Measurements from ENCODE around the gene SAMD13.

SAMD13 gene

DNA sequence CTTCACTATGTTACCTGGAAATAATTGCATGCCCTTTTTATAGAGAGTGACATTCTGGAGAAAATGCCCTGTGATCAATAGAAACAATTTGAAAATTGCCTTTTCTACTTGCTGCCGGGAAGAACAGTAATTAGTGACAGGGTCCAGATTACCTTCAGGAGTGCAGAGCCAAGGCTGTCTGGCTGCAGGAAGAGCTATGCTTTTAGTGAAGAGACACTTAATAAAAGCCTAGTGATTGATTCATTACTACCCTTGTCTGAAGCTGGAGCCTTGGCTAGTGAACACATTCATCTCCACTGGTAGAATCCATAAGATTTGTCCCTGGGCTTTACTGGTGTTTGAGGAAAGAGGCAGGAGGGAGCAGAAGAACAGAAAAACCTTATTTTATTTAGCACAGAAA, 83.8 kb downstream of the SAMD13 start:
- H3K4me3 ChIP-seq: no peak overlapping the region
- H3K9me3 ChIP-seq (ENCODE audit: low read depth, low read length): no peaks in the 10 kb centered on the region
- no peak for DNase-seq (ENCODE audit: low read depth, low spot score)
- no peak overlapping the region for H3K9ac ChIP-seq (ENCODE audit: insufficient read length)
- TF ChIP-seq FOXP2 (optimal IDR thresholded peaks at IDR 0.05; ENCODE audit: control extremely low read depth, extremely low read length, insufficient read depth): no peak
- TF ChIP-seq EZH2 (IDR thresholded peaks at IDR 0.05): no peak
- no peak for TF ChIP-seq POLR2AphosphoS5 (IDR thresholded peaks at IDR 0.05; ENCODE audit: borderline replicate concordance, low read depth, low read length)
- no peak overlapping the region for H3K27ac ChIP-seq
- H3K36me3 ChIP-seq (ENCODE audit: insufficient read depth, low read length): no peaks in the 10 kb centered on the region

DNA sequence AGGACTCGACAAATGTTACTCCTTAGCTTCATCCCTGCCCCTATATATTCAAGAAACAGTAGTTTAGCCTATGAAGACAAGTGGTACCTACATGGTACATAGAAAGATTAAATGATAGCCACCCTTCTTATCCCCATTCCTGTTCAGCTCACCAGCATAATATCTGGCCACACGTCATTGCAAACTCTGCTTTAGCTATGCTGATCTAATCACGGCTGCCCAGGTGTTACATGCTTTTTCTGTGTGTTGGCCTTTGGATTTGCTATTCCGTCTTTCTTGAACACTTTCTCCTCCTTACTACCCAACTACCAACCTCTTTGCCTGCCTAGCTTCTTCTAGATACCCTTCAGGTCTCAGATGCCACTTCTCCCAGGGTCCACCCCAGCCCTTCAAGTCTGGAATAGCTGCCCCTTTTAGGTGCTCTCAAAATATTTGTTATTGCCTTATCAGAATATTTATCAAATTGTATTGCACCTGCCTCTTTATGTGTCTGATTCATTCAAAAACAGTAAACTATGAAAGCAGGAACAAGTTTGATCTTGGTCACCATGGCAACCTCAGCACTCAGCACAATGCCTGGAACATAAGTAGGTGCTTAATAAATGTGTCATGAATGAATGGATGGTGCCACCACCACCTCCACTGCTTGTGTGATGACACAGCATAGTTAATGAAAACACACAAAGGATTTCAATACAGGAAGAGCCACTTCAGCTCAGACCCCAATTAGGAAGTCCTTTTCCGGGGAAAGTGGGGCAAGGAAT, 85.4 kb downstream of the SAMD13 start:
- Histone ChIP-seq H3K9me3 (ENCODE audit: low read depth, low read length) (no peaks in the 10 kb centered on the region), H3K4me3 (no peak overlapping the region), H3K27ac (no peak overlapping the region), H3K36me3 (ENCODE audit: insufficient read depth, low read length) (no peaks in the 10 kb centered on the region), H3K9ac (ENCODE audit: insufficient read length) (no peak overlapping the region)
- TF ChIP-seq FOXP2 (optimal IDR thresholded peaks at IDR 0.05; ENCODE audit: control extremely low read depth, extremely low read length, insufficient read depth) (no peak), POLR2AphosphoS5 (IDR thresholded peaks at IDR 0.05; ENCODE audit: borderline replicate concordance, low read depth, low read length) (no peak), EZH2 (IDR thresholded peaks at IDR 0.05) (no peak)
- no peak for DNase-seq (ENCODE audit: low read depth, low spot score)

DNA sequence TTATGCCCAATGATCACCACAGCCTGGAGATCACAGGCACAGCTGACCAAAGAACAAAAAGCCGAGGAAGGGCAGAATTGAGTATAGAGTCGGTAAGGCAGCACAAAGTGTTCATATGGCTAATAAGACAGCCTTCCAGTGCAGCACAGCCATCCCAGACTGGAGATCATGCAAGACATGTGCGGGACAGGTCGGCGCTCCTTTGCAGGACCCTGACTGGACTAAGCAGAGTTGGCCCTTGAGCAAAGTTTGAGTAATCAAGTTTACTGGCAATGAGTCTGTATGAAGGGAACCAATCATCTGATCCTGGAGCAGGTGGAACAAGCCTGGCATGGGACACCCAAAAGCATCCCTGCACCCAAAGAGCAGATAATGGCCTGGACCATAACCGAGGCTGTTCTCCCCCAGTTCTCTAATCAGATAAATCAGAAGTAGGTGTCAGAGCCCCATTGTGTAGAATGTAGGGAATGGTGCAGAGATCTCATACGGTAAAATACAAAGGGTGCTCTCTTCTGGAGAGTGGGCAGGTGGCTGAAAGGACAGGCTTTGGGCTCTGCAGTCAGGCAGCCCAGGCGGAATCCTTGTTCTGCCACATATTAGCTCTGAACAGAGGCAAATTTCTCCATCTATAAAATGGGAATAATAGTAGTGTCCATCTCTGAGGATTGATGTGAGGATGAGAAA, 86.1 kb downstream of the SAMD13 start:
- no peak for TF ChIP-seq FOXP2 (optimal IDR thresholded peaks at IDR 0.05; ENCODE audit: control extremely low read depth, extremely low read length, insufficient read depth)
- Histone ChIP-seq H3K36me3 (ENCODE audit: insufficient read depth, low read length) (no peaks in the 10 kb centered on the region), H3K9ac (ENCODE audit: insufficient read length) (no peak overlapping the region), H3K9me3 (ENCODE audit: low read depth, low read length) (no peaks in the 10 kb centered on the region), H3K27ac (no peak overlapping the region), H3K4me3 (no peak overlapping the region)
- DNase-seq (ENCODE audit: low read depth, low spot score): no peak

DNA sequence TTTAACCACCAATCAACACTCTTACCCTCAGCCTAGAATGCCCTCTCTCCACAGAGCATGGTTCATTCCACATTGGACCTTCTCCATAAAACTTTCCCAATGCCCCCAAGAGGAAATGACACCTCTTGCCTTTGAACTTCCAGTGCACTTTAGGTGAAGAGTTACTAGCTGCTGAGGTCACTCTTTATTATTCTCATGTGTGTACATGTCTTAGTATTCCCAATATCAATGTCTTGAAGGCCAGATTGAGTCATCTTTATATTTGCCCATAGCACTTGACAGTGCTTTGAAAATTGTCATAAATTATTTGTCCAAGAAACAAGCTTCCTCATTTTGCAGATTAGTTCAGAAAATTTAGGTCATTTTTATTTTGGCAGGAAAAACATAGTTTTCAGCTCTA, 88.7 kb downstream of the SAMD13 start:
- H3K27ac ChIP-seq: no peak overlapping the region
- no peak overlapping the region for H3K9ac ChIP-seq (ENCODE audit: insufficient read length)
- H3K36me3 ChIP-seq (ENCODE audit: insufficient read depth, low read length): no peaks in the 10 kb centered on the region
- H3K4me3 ChIP-seq: no peak overlapping the region
- no peak for DNase-seq (ENCODE audit: low read depth, low spot score)
- TF ChIP-seq FOXP2 (optimal IDR thresholded peaks at IDR 0.05; ENCODE audit: control extremely low read depth, extremely low read length, insufficient read depth) (no peak), EZH2 (IDR thresholded peaks at IDR 0.05) (no peak), POLR2AphosphoS5 (IDR thresholded peaks at IDR 0.05; ENCODE audit: borderline replicate concordance, low read depth, low read length) (no peak)
- no peaks in the 10 kb centered on the region for H3K9me3 ChIP-seq (ENCODE audit: low read depth, low read length)

DNA sequence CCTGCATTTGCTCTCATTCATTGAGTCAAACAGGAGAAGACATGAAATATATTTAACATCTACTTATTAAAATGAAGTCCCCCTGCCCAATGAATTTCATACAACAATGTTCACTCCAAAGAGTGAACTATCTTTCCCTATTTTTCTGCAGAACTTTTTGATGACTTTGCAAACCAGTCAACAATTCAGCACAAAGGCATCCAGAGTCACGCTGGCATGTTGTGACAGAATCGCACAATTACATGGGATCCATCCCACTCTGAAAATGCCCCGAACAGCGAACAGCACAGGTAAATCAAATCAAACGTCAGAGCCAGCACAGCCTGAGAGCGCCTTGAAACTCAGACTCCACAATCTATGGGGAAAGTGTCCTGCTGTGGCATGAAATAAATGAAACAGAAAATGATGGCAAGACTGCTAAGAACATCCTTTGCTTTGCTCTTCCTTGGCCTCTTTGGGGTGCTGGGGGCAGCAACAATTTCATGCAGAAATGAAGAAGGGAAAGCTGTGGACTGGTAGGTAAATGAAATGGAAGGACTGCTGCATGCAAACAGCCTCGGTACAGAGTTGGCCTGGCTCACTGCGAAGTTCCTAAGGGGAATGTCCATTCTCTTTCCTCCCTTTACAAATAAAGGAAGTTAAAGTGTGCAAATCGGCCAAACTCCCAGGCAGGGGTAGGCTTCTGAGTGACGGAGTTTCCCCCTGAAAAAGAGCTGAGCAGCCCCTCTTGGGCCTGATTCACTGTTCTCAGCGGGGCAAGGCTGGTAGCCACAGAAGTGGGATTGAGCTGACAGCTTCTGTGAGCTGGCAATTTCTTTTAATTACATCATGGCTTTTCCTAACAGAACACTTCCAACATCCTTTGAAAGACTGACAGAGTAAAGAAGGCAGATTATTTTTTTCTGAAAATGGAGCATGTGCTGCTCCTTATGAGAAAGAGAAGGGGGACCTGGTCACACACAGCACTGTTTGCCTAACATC, 97.0 kb downstream of the SAMD13 start, which contains the start of gene DNASE2B:
TSS of gene DNASE2B (plus strand) at position 310 of the 981 bp plus-strand sequence. CDS start at position 391, 81 bp downstream.
- DNase-seq (ENCODE audit: low read depth, low spot score): no peak
- H3K4me3 ChIP-seq: no peak within 1 kb of the TSS
- H3K36me3 ChIP-seq (ENCODE audit: insufficient read depth, low read length): no peaks in the 10 kb centered on the region
- no peak within 1 kb of the TSS for H3K27ac ChIP-seq
- TF ChIP-seq EZH2 (IDR thresholded peaks at IDR 0.05) (no peak), POLR2AphosphoS5 (IDR thresholded peaks at IDR 0.05; ENCODE audit: borderline replicate concordance, low read depth, low read length) (no peak), FOXP2 (optimal IDR thresholded peaks at IDR 0.05; ENCODE audit: control extremely low read depth, extremely low read length, insufficient read depth) (no peak)
- H3K9me3 ChIP-seq (ENCODE audit: low read depth, low read length): no peaks in the 10 kb centered on the region
- no peak within 1 kb of the TSS for H3K9ac ChIP-seq (ENCODE audit: insufficient read length)

All from SK-N-MC (cell line).